Astrocyte (in vitro differentiated cells and primary cell): ENCODE results near the gene ATP11A.

Experiments used
- EZH2 ChIP-seq: IDR thresholded peaks from 2 replicates; pipeline ENCODE4 v1.6.1; 2012; ENCODE audit warnings: mild to moderate bottlenecking, low read length, inconsistent platforms; ENCODE audit not compliant: insufficient read depth
- TF ChIP-seq, protein P1 (sequence below): IDR thresholded peaks from 2 replicates; pipeline ENCODE4 v1.5.1; 2011; ENCODE audit warnings: low read depth, mild to moderate bottlenecking, inconsistent platforms, low read length, moderate library complexity; ENCODE audit not compliant: insufficient read depth

DNA sequence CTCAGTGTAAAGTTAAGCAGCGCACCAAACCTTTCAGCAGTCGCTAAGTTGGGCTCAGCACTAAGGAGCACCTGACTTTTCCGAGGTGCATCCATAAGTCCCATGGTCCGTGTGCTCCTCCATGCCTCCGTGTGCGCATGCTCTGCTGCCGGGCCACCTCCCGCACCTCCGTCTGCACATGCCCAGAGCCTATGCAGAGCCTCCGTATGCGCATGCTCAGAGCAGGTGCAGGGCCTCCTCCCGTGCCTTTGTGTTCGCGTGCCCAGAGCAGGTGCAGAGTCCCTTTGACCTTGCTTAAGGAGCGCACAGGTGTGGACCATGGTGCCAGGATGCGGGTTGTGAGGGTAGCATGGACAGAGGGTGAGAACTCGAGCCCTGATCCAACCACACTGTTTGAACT is 46.0 kb downstream of the ATP11A start:
- TF ChIP-seq, protein P1, sequence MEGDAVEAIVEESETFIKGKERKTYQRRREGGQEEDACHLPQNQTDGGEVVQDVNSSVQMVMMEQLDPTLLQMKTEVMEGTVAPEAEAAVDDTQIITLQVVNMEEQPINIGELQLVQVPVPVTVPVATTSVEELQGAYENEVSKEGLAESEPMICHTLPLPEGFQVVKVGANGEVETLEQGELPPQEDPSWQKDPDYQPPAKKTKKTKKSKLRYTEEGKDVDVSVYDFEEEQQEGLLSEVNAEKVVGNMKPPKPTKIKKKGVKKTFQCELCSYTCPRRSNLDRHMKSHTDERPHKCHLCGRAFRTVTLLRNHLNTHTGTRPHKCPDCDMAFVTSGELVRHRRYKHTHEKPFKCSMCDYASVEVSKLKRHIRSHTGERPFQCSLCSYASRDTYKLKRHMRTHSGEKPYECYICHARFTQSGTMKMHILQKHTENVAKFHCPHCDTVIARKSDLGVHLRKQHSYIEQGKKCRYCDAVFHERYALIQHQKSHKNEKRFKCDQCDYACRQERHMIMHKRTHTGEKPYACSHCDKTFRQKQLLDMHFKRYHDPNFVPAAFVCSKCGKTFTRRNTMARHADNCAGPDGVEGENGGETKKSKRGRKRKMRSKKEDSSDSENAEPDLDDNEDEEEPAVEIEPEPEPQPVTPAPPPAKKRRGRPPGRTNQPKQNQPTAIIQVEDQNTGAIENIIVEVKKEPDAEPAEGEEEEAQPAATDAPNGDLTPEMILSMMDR = no peak
- TF ChIP-seq EZH2 = no peak
